Activated effector memory CD4-positive, alpha-beta T cell treated with Interleukin-2 at 50 U/mL for 16 hours (primary cell): Measurements from ENCODE around the gene KRTAP20-1.

ENCODE experiments used
- DNase-seq: peaks from one replicate; pipeline ENCODE4 v3.0.0-alpha.2; 2020

Gene KRTAP20-1

GRCh38 chr21:30616125-30616524, at the start of gene KRTAP20-1:
TSS of gene KRTAP20-1 (plus strand) at chr21:30616425. CDS start at chr21:30616455, 30 bp downstream.
- no peak for DNase-seq

- no peak for DNase-seq
These were observed 48.6 kb upstream of the KRTAP20-1 start for GRCh38 chr21:30567617-30568016.

GRCh38 chr21:30577766-30578165, 38.5 kb upstream of the KRTAP20-1 start:
- no peak for DNase-seq

GRCh38 chr21:30579346-30579745, 36.9 kb upstream of the KRTAP20-1 start:
- DNase-seq = no peak

GRCh38 chr21:30580132-30580531, 36.1 kb upstream of the KRTAP20-1 start:
- no peak for DNase-seq

- no peak for DNase-seq
These were observed 33.4 kb upstream of the KRTAP20-1 start for GRCh38 chr21:30582870-30583269.

- DNase-seq = no peak
These were observed 25.9 kb upstream of the KRTAP20-1 start, which contains the start of gene KRTAP22-2 for GRCh38 chr21:30590297-30590696. TSS of gene KRTAP22-2 (minus strand) at chr21:30590397.

GRCh38 chr21:30592140-30592539, 24.1 kb upstream of the KRTAP20-1 start, which contains the start of gene KRTAP6-3:
TSS of gene KRTAP6-3 (plus strand) at chr21:30592440. CDS start at chr21:30592446, 6 bp downstream.
- DNase-seq = no peak

- DNase-seq = no peak
These were observed 17.4 kb upstream of the KRTAP20-1 start, which contains the start of gene KRTAP6-2 for GRCh38 chr21:30598802-30599201. TSS of gene KRTAP6-2 (minus strand) at chr21:30598902. CDS start at chr21:30598874, 28 bp downstream.

- DNase-seq = no peak
These were observed 15.4 kb upstream of the KRTAP20-1 start, which contains the start of gene KRTAP22-1 for GRCh38 chr21:30600787-30601186. TSS of gene KRTAP22-1 (plus strand) at chr21:30601087.

GRCh38 chr21:30605968-30606367, 10.3 kb upstream of the KRTAP20-1 start:
- DNase-seq = no peak

GRCh38 chr21:30612132-30612531, 4.1 kb upstream of the KRTAP20-1 start:
- no peak for DNase-seq

GRCh38 chr21:30613836-30614235, 2.4 kb upstream of the KRTAP20-1 start, which contains the start of gene KRTAP6-1:
TSS of gene KRTAP6-1 (minus strand) at chr21:30613930. CDS start at chr21:30613904, 26 bp downstream.
- no peak for DNase-seq

GRCh38 chr21:30615199-30615598, 1.0 kb upstream of the KRTAP20-1 start:
- DNase-seq = no peak

GRCh38 chr21:30620080-30620479, 3.9 kb downstream of the KRTAP20-1 start:
- no peak for DNase-seq

GRCh38 chr21:30620522-30620921, 4.3 kb downstream of the KRTAP20-1 start, which contains the start of gene KRTAP20-4:
TSS of gene KRTAP20-4 (plus strand) at chr21:30620627.
- no peak for DNase-seq

GRCh38 chr21:30623362-30623761, 7.1 kb downstream of the KRTAP20-1 start:
- no peak for DNase-seq

- no peak for DNase-seq
These were observed 9.4 kb downstream of the KRTAP20-1 start for GRCh38 chr21:30625449-30626165.

GRCh38 chr21:30628109-30628508, 11.9 kb downstream of the KRTAP20-1 start:
- DNase-seq = no peak

GRCh38 chr21:30629200-30629599, 13.0 kb downstream of the KRTAP20-1 start:
- DNase-seq = no peak

- DNase-seq = no peak
These were observed 18.7 kb downstream of the KRTAP20-1 start, which contains the start of gene KRTAP20-2 for GRCh38 chr21:30634906-30635305. TSS of gene KRTAP20-2 (plus strand) at chr21:30635206. CDS start at chr21:30635264, 58 bp downstream.

- no peak for DNase-seq
These were observed 22.5 kb downstream of the KRTAP20-1 start for GRCh38 chr21:30638686-30639085.

GRCh38 chr21:30642564-30642963, 26.3 kb downstream of the KRTAP20-1 start, which contains the start of gene KRTAP20-3:
TSS of gene KRTAP20-3 (plus strand) at chr21:30642864.
- no peak for DNase-seq

- no peak for DNase-seq
These were observed 30.7 kb downstream of the KRTAP20-1 start for GRCh38 chr21:30646904-30647414.
